HepG2 (cell line): ENCODE results near the gene GNAT2.

Experiments used
- BRCA1 ChIP-seq: sonication (generic); formaldehyde crosslinking; IDR thresholded peaks from 2 replicates; pipeline ENCODE4 v1.4.0; 2020; ENCODE audit warnings: missing genetic modification reagents
- CHD2 ChIP-seq: IDR thresholded peaks from 2 replicates; pipeline ENCODE4 v1.6.1; 2011; ENCODE audit warnings: low read depth, low read length, improper control_type of control experiment
- CTCF ChIP-seq: sonication (generic); formaldehyde crosslinking; IDR thresholded peaks from 2 replicates; pipeline ENCODE4 v1.5.0; 2020; ENCODE audit warnings: mild to moderate bottlenecking, missing genetic modification reagents, moderate library complexity
- ETV6 ChIP-seq: sonication (generic); formaldehyde crosslinking; conservative IDR thresholded peaks from 2 replicates; pipeline ENCODE4 v1.4.0; 2020; ENCODE audit warnings: missing genetic modification reagents
- POLR2A ChIP-seq, 2 experiments: IDR thresholded peaks; 2 replicates each; pipeline ENCODE4 v1.6.1; 2011; ENCODE audit warnings: low read depth in 2 of 2, low read length in 2 of 2, mild to moderate bottlenecking in 1 of 2, moderate library complexity in 1 of 2; ENCODE audit not compliant: insufficient read depth in 1 of 2
- RCOR2 ChIP-seq: IDR thresholded peaks from 2 replicates; pipeline ENCODE4 v1.6.1; 2016; ENCODE audit warnings: missing biosample characterization, missing genetic modification reagents
- SRF ChIP-seq: IDR thresholded peaks from 2 replicates; pipeline ENCODE4 v1.6.1; 2011; ENCODE audit warnings: mild to moderate bottlenecking, low read depth, low read length, moderate library complexity
- TBX2 ChIP-seq: sonication (generic); formaldehyde crosslinking; IDR thresholded peaks from 2 replicates; pipeline ENCODE4 v1.5.0; 2020; ENCODE audit warnings: missing genetic modification reagents, mild to moderate bottlenecking, borderline replicate concordance
- ZBTB7B ChIP-seq: sonication (generic); formaldehyde crosslinking; IDR thresholded peaks from 2 replicates; pipeline ENCODE4 v1.4.0; 2020; ENCODE audit warnings: missing genetic modification reagents
- ZNF274 ChIP-seq: sonication (generic); formaldehyde crosslinking; IDR thresholded peaks from 2 replicates; pipeline ENCODE4 v1.5.1; 2020; ENCODE audit warnings: mild to moderate bottlenecking, missing genetic modification reagents
- ZNF407 ChIP-seq: sonication (generic); formaldehyde crosslinking; IDR thresholded peaks from one replicate; pipeline ENCODE4 v1.5.1; 2020; ENCODE audit warnings: mild to moderate bottlenecking, missing genetic modification reagents; ENCODE audit errors: not compliant biosample characterization

GRCh38 chr1:109613361-109614147 is 5.9 kb downstream of the GNAT2 start:
- no peak for TF ChIP-seq RCOR2 (CRISPR knock-in tag)
- TF ChIP-seq POLR2A (IDR thresholded peaks at IDR 0.05; ENCODE audit: insufficient read depth in 1 of 2, low read depth in 2 of 2, low read length in 2 of 2), result no peak
- no peak for TF ChIP-seq ZBTB7B (CRISPR knock-in tag)
- no peak for TF ChIP-seq CHD2
- TF ChIP-seq BRCA1, result no peak
- TF ChIP-seq ZNF274 (CRISPR knock-in tag), result no peak
- TF ChIP-seq SRF, result no peak
- TF ChIP-seq ZNF407 (CRISPR knock-in tag), result no peak
- no peak for TF ChIP-seq TBX2 (CRISPR knock-in tag)
- TF ChIP-seq CTCF, result no peak
- TF ChIP-seq ETV6, result no peak
